H1 (cell line): Measurements from ENCODE around the gene RAD51D. TPM values are rescaled to one million over a fixed set of nuclear protein-coding genes. Genes with fewer than 3 reads are reported as not detected.

Experiments used
- CTCF ChIA-PET: fragments of 300-600 bp; sonication (Branson Sonifier 250); formaldehyde crosslinking; loops from one replicate; lab custom pipeline; 2021; ENCODE audit not compliant: partially characterized antibody; lab: Charles Lee
- POLR2A ChIA-PET: fragments of 300-600 bp; sonication (Branson Sonifier 250); formaldehyde crosslinking; loops from one replicate; lab custom pipeline; 2021; ENCODE audit warnings: inconsistent platforms; ENCODE audit not compliant: partially characterized antibody; lab: Charles Lee
- DNase-seq, 2 experiments: peaks; one replicate each; pipeline versions ENCODE4 v3.0.0 to v3.0.0-alpha.2; 2010 to 2022; ENCODE audit warnings: low spot score in 2 of 2, low read depth in 1 of 2, mixed read lengths in 1 of 2
- FAIRE-seq: peaks from 2 replicates; lab custom pipeline; 2011; peaks lifted over from hg19 to GRCh38; lab: Jason Lieb, UNC
- H2AFZ ChIP-seq: 2 replicates; pipeline ENCODE4 v1.8.1; 2012; ENCODE audit warnings: low read length, inconsistent platforms
- H2AK5ac ChIP-seq: 2 replicates; pipeline ENCODE4 v1.6.1; 2013; ENCODE audit warnings: low read depth, low read length
- H2BK120ac ChIP-seq: replicated peaks from 2 replicates; pipeline ENCODE3; 2013; ENCODE audit warnings: low read depth, low read length, inconsistent platforms
- H2BK12ac ChIP-seq: 2 replicates; pipeline ENCODE4 v1.6.1; 2013; ENCODE audit warnings: low read depth, low read length
- H2BK15ac ChIP-seq: 2 replicates; pipeline ENCODE4 v1.6.1; 2013; ENCODE audit warnings: low read length
- H2BK20ac ChIP-seq: 2 replicates; pipeline ENCODE4 v1.6.1; 2013; ENCODE audit warnings: low read length
- H2BK5ac ChIP-seq: 2 replicates; pipeline ENCODE4 v1.6.1; 2013; ENCODE audit warnings: low read depth, low read length
- H3K14ac ChIP-seq: 2 replicates; pipeline ENCODE4 v1.6.1; 2013; ENCODE audit warnings: inconsistent platforms; ENCODE audit not compliant: insufficient read length
- H3K18ac ChIP-seq: 2 replicates; pipeline ENCODE4 v1.6.1; 2013; ENCODE audit warnings: low read length; ENCODE audit errors: extremely low read depth
- H3K23ac ChIP-seq: 2 replicates; pipeline ENCODE4 v1.6.1; 2013; ENCODE audit warnings: inconsistent platforms; ENCODE audit not compliant: insufficient read length
- H3K23me2 ChIP-seq: 2 replicates; pipeline ENCODE4 v1.6.1; 2013; ENCODE audit warnings: low read depth, low read length
- H3K27ac ChIP-seq: 2 replicates; pipeline ENCODE4 v1.6.1; 2011; ENCODE audit warnings: low read depth, low read length, inconsistent platforms
- H3K27me3 ChIP-seq, 4 experiments: replicated peaks in 1 of 4; 1 replicate in 1 of 4; 2 replicates in 3 of 4; pipeline versions ENCODE4 v1.6.1 to v1.8.1; 2011 to 2013; ENCODE audit warnings: low read length in 3 of 4, mild to moderate bottlenecking in 3 of 4, inconsistent platforms in 2 of 4, mixed read lengths in 2 of 4, moderate library complexity in 1 of 4; ENCODE audit not compliant: control insufficient read depth in 3 of 4, insufficient read depth in 3 of 4; ENCODE audit errors: extremely low read depth in 1 of 4
- H3K36me3 ChIP-seq, 4 experiments: 2 replicates each; pipeline versions ENCODE4 v1.6.1 to v1.8.1; 2011 to 2013; ENCODE audit warnings: mild to moderate bottlenecking in 4 of 4, low read length in 3 of 4, moderate library complexity in 2 of 4, control low read depth in 1 of 4, inconsistent platforms in 1 of 4; ENCODE audit not compliant: insufficient read depth in 4 of 4, control insufficient read depth in 2 of 4
- H3K4ac ChIP-seq: replicated peaks from 2 replicates; pipeline ENCODE3; 2013; ENCODE audit warnings: low read length, low read depth, mixed read lengths, inconsistent platforms; ENCODE audit not compliant: insufficient read length
- H3K4me1 ChIP-seq, 4 experiments: replicated peaks in 1 of 4; 1 replicate in 1 of 4; 2 replicates in 3 of 4; pipeline versions ENCODE4 v1.6.1 to v1.8.1; 2011 to 2013; ENCODE audit warnings: low read length in 3 of 4, inconsistent platforms in 2 of 4, mixed read lengths in 1 of 4; ENCODE audit not compliant: insufficient read depth in 4 of 4, control insufficient read depth in 3 of 4
- H3K4me2 ChIP-seq, 2 experiments: 2 replicates each; pipeline versions ENCODE4 v1.6.1 to v1.8.1; 2011 to 2013; ENCODE audit warnings: low read depth in 2 of 2, low read length in 2 of 2, control low read depth in 1 of 2, inconsistent platforms in 1 of 2, mild to moderate bottlenecking in 1 of 2; ENCODE audit not compliant: insufficient read depth in 1 of 2
- H3K4me3 ChIP-seq, 4 experiments: fragments of 200-600, 300-600 bp in 1 of 4; sonication (generic), shearing (Covaris generic), sonication (Bioruptor Twin) in 1 of 4; 2 replicates each; pipeline versions ENCODE4 v1.5.1 to v1.8.1; 2011 to 2016; ENCODE audit warnings: low read length in 4 of 4, low read depth in 3 of 4, control low read depth in 2 of 4, inconsistent platforms in 2 of 4, mild to moderate bottlenecking in 2 of 4, mixed read lengths in 1 of 4, moderate library complexity in 1 of 4; ENCODE audit not compliant: insufficient read depth in 2 of 4; ENCODE audit errors: extremely low read depth in 1 of 4
- H3K56ac ChIP-seq: replicated peaks from 2 replicates; pipeline ENCODE3; 2013; ENCODE audit warnings: low read depth, mild to moderate bottlenecking, mixed read lengths, low read length, inconsistent platforms; ENCODE audit not compliant: insufficient read length
- H3K79me1 ChIP-seq: 2 replicates; pipeline ENCODE4 v1.6.1; 2013; ENCODE audit warnings: low read depth, low read length, control low read depth
- H3K79me2 ChIP-seq, 2 experiments: 2 replicates each; pipeline versions ENCODE4 v1.6.1 to v1.8.1; 2012 to 2013; ENCODE audit warnings: low read length in 2 of 2, mild to moderate bottlenecking in 2 of 2, inconsistent platforms in 1 of 2; ENCODE audit not compliant: insufficient read depth in 2 of 2, control insufficient read depth in 1 of 2
- H3K9ac ChIP-seq, 4 experiments: replicated peaks in 1 of 4; 1 replicate in 1 of 4; 2 replicates in 3 of 4; pipeline versions ENCODE4 v1.6.1 to v1.8.1; 2011 to 2013; ENCODE audit warnings: low read depth in 3 of 4, low read length in 3 of 4, control low read depth in 2 of 4, mild to moderate bottlenecking in 2 of 4, moderate library complexity in 2 of 4, inconsistent platforms in 1 of 4; ENCODE audit errors: extremely low read depth in 1 of 4
- H3K9me3 ChIP-seq, 2 experiments: 2 replicates each; pipeline versions ENCODE4 v1.6.1 to v1.8.1; 2012 to 2013; ENCODE audit warnings: mild to moderate bottlenecking in 2 of 2, moderate library complexity in 2 of 2, control low read depth in 1 of 2, inconsistent platforms in 1 of 2, low read depth in 1 of 2, low read length in 1 of 2, mixed read lengths in 1 of 2; ENCODE audit not compliant: insufficient read depth in 2 of 2
- H4K20me1 ChIP-seq, 2 experiments: replicated peaks in 1 of 2; 2 replicates each; pipeline versions ENCODE3 to v1.8.1; 2011 to 2013; ENCODE audit warnings: inconsistent platforms in 2 of 2, low read length in 2 of 2, mild to moderate bottlenecking in 1 of 2; ENCODE audit not compliant: insufficient read depth in 2 of 2, control insufficient read depth in 1 of 2
- H4K5ac ChIP-seq: 2 replicates; pipeline ENCODE4 v1.6.1; 2013; ENCODE audit warnings: low read length, low read depth, mixed read lengths, inconsistent platforms; ENCODE audit not compliant: insufficient read length
- H4K8ac ChIP-seq: 2 replicates; pipeline ENCODE4 v1.8.0; 2013; ENCODE audit warnings: mild to moderate bottlenecking, moderate library complexity, low read length, inconsistent platforms; ENCODE audit not compliant: insufficient read depth; ENCODE audit errors: extremely low read depth
- H4K91ac ChIP-seq: replicated peaks from 2 replicates; pipeline ENCODE3; 2013; ENCODE audit warnings: low read length, mixed read lengths, inconsistent platforms; ENCODE audit not compliant: insufficient read length
- CBX8 ChIP-seq: fragments of 300-800, 300-1000 bp; sonication (generic); IDR thresholded peaks from 2 replicates; pipeline ENCODE4 v1.7.1; 2016; ENCODE audit warnings: low read depth, low read length, borderline replicate concordance
- EZH2 ChIP-seq: fragments of 200-600 bp; sonication (generic); IDR thresholded peaks from 2 replicates; pipeline ENCODE4 v1.7.1; 2012; ENCODE audit warnings: low read depth, mild to moderate bottlenecking, moderate library complexity, low read length, inconsistent platforms; ENCODE audit not compliant: severe bottlenecking
- JUND ChIP-seq: IDR thresholded peaks from 2 replicates; pipeline ENCODE4 v1.6.1; 2011; ENCODE audit warnings: mild to moderate bottlenecking, improper control_type of control experiment, low read length
- POLR2A ChIP-seq, 2 experiments: IDR thresholded peaks; 1 replicate in 1 of 2; 2 replicates in 1 of 2; pipeline ENCODE4 v1.6.1; 2011; ENCODE audit warnings: low read depth in 2 of 2, low read length in 2 of 2, mild to moderate bottlenecking in 2 of 2; ENCODE audit errors: control extremely low read depth in 1 of 2
- POLR2AphosphoS5 ChIP-seq: IDR thresholded peaks from 2 replicates; pipeline ENCODE4 v1.6.1; 2011; ENCODE audit warnings: low read depth, low read length
- SAP30 ChIP-seq: fragments of 300-600 bp; sonication (generic); IDR thresholded peaks from 2 replicates; pipeline ENCODE4 v1.7.1; 2012; ENCODE audit warnings: low read length, moderate library complexity, mild to moderate bottlenecking, inconsistent platforms; ENCODE audit not compliant: insufficient read depth, insufficient replicate concordance
- SIRT6 ChIP-seq: IDR thresholded peaks from one replicate; pipeline ENCODE4 v1.7.1; 2012; ENCODE audit warnings: low read length, inconsistent platforms
- WGBS, 2 experiments: shearing (Covaris generic) in 1 of 2; methylation state at CpG; one replicate each; pipeline versions ENCODE4 v1.1.6 to v1.1.7; 2013 to 2015; ENCODE audit warnings: low lambda C conversion rate in 2 of 2, mixed read lengths in 2 of 2, inconsistent platforms in 1 of 2, low coverage in 1 of 2, missing lambda C conversion rate in 1 of 2; ENCODE audit not compliant: insufficient replicate concordance in 2 of 2, insufficient coverage in 1 of 2, insufficient read length in 1 of 2; ENCODE audit errors: extremely low coverage in 1 of 2, missing lambda C conversion rate in 1 of 2; 5-methylcytosine and 5-hydroxymethylcytosine counted together
- polyA plus RNA-seq, 7 experiments: library from polyadenylated mRNA; depleted of rRNA in 3 of 7; stranded (reverse) in 5 of 7; unstranded in 2 of 7; fragments of >200 nt in 5 of 7; fragments of 200-250 nt in 2 of 7; gene quantifications; 1 replicate in 5 of 7; 2 replicates in 1 of 7; 4 replicates in 1 of 7; pipeline versions ENCODE4 v1.2.1 to v1.2.3, GENCODE V29; 2011 to 2013; ENCODE audit warnings: missing spikeins in 2 of 7, mixed read lengths in 2 of 7
- total RNA-seq: library from RNA; stranded (reverse); fragmentation: NEBNext Ultra II Directional; extraction: Animal tissue kit (Norgen Biotek cat#: 25700); gene quantifications from 2 replicates; pipeline ENCODE4 v1.2.1, GENCODE V29; 2021
- TF ChIP-seq, protein P1 (sequence below), 3 experiments: IDR thresholded peaks; 1 replicate in 2 of 3; 2 replicates in 1 of 3; pipeline versions ENCODE4 v1.5.1 to v1.6.1; 2011; ENCODE audit warnings: low read length in 3 of 3, mild to moderate bottlenecking in 3 of 3, inconsistent platforms in 2 of 3, low read depth in 1 of 3, moderate library complexity in 1 of 3; ENCODE audit not compliant: insufficient read depth in 1 of 3; ENCODE audit errors: control extremely low read depth in 1 of 3

RAD51D gene
- total and polyA plus RNA-seq, 2 of the 8 experiments (the other 6 are each of a cell fraction or from before 2014, with no cell fraction given) = 10.2 to 12.9 TPM

DNA sequence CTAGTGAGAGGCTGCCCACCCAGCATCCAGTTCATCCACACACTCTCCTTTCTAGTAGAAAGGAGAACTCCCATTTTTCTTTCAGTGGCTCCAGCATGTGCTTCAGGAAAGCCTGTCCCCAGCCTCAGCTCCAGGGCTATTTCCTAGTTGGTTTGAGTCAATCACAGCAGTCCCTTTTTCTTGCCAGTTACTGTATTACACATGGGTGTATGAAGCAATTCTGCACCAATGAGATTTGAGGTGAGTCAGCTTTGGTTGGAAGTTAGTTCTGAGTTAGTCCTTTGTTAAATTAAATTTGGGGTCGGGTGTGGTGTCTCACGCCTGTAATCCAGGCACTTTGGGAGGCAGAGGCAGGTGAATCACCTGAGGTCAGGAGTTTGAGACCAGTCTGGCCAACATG, 24.8 kb downstream of the RAD51D start:
- Histone ChIP-seq H3K56ac (no peak overlapping the region), H3K79me2 (no peaks in the 10 kb centered on the region), H3K14ac (no peak overlapping the region), H2AFZ (no peak overlapping the region), H2BK12ac (no peak overlapping the region), H2BK15ac (no peak overlapping the region), H3K23me2 (no peaks in the 10 kb centered on the region), H4K91ac (no peak overlapping the region), H3K23ac (no peak overlapping the region), H2BK5ac (no peak overlapping the region), H4K5ac (no peak overlapping the region), H3K18ac (no peak overlapping the region), H3K9ac (no peak overlapping the region), H3K79me1 (no peaks in the 10 kb centered on the region), H2BK120ac (no peak overlapping the region), H3K4me3 (no peak overlapping the region), H2AK5ac (no peak overlapping the region), H4K20me1 (no peaks in the 10 kb centered on the region), H2BK20ac (no peak overlapping the region), H3K4me2 (no peak overlapping the region), H4K8ac (no peak overlapping the region), H3K4me1 (peaks cover 0 to 3% (median under 1%) of the 10 kb centered on the region in 4 experiments; a peak in 4 of 7 replicates), H3K27ac (no peak overlapping the region), H3K27me3 (no peaks in the 10 kb centered on the region), H3K9me3 (no peaks in the 10 kb centered on the region), H3K36me3 (peaks cover 0 to 3% (median 0%) of the 10 kb centered on the region in 4 experiments; a peak in 3 of 8 replicates), H3K4ac (no peak overlapping the region)
- no peak for DNase-seq
- CTCF ChIA-PET = interaction anchor here (0.7 to 4.7 kb wide), 5 partner anchors 11 to 106 kb away, joined by 3 to 26 read pairs (median 3); partner anchors contain the start of genes FNDC8 and RAD51D
- WGBS, 2 experiments = 89% methylated on average over 2 of the region's 2 CpGs; no CpG with 5 or more reads in 1 of the 2 experiments
- TF ChIP-seq, protein P1, sequence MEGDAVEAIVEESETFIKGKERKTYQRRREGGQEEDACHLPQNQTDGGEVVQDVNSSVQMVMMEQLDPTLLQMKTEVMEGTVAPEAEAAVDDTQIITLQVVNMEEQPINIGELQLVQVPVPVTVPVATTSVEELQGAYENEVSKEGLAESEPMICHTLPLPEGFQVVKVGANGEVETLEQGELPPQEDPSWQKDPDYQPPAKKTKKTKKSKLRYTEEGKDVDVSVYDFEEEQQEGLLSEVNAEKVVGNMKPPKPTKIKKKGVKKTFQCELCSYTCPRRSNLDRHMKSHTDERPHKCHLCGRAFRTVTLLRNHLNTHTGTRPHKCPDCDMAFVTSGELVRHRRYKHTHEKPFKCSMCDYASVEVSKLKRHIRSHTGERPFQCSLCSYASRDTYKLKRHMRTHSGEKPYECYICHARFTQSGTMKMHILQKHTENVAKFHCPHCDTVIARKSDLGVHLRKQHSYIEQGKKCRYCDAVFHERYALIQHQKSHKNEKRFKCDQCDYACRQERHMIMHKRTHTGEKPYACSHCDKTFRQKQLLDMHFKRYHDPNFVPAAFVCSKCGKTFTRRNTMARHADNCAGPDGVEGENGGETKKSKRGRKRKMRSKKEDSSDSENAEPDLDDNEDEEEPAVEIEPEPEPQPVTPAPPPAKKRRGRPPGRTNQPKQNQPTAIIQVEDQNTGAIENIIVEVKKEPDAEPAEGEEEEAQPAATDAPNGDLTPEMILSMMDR (IDR thresholded peaks at IDR 0.05; ENCODE audit: control extremely low read depth in 1 of 3, insufficient read depth in 1 of 3, low read depth in 1 of 3, low read length in 3 of 3) = no peak
- TF ChIP-seq CBX8 (no peak), POLR2A (IDR thresholded peaks at IDR 0.05; ENCODE audit: control extremely low read depth in 1 of 2, low read depth in 2 of 2, low read length in 2 of 2) (no peak), JUND (no peak), EZH2 (no peak), SIRT6 (no peak), SAP30 (no peak), POLR2AphosphoS5 (no peak)
- POLR2A ChIA-PET = interaction anchor here (0.6 to 3.3 kb wide), 9 partner anchors 9 to 115 kb away, joined by 3 to 15 read pairs (median 5); partner anchors contain the start of gene RAD51D
- FAIRE-seq = no peak
